Stimulated activated naive B cell treated with anti-CD40 and anti-IgM and Interleukin-4, amounts not matched to agents 10 μg/mL and 1 μg/mL and 100 μg/mL, for 72 hours (primary cell): ENCODE measurements around the gene TREML1.
A peak's percentile ranks its signal among the peaks of the same experiment; 100 is the strongest.
"Not testable (repeated sequence)": the region's sequence is repeated elsewhere in the genome, so short reads cannot be mapped to it uniquely, and the experiment has no call there.

ENCODE experiments used
- ATAC-seq, 2 donors: fragments of 150-1000 bp; cut with Tn5 transposase; replicated peaks; 2 replicates each; pipeline ENCODE4 v1.10.0; 2021; ENCODE audit warnings: moderate library complexity in 1 of 2
- DNase-seq: peaks from one replicate; pipeline ENCODE4 v3.0.0; 2021
- H3K27ac Mint-ChIP-seq: one replicate; pipeline ENCODE4 v1.8.0; 2022; ENCODE audit warnings: mild to moderate bottlenecking, mixed read lengths
- H3K27me3 Mint-ChIP-seq, 2 donors: one replicate each; pipeline ENCODE4 v1.8.0; 2022; ENCODE audit warnings: mixed read lengths in 2 of 2
- H3K36me3 Mint-ChIP-seq, 2 donors: one replicate each; pipeline ENCODE4 v1.8.0; 2022; ENCODE audit warnings: mixed read lengths in 2 of 2, mild to moderate bottlenecking in 1 of 2
- H3K4me1 Mint-ChIP-seq, 2 donors: one replicate each; pipeline ENCODE4 v1.8.0; 2022; ENCODE audit warnings: mixed read lengths in 2 of 2, mild to moderate bottlenecking in 1 of 2
- H3K4me3 Mint-ChIP-seq, 2 donors: one replicate each; pipeline ENCODE4 v1.8.0; 2022; ENCODE audit warnings: mild to moderate bottlenecking in 2 of 2, mixed read lengths in 2 of 2, moderate library complexity in 1 of 2
- H3K9me3 Mint-ChIP-seq, 2 donors: one replicate each; pipeline ENCODE4 v1.8.0; 2022; ENCODE audit warnings: mixed read lengths in 2 of 2, mild to moderate bottlenecking in 1 of 2

TREML1 gene

GRCh38 chr6:41153992-41154625, at the start of gene TREML1:
TSS of gene TREML1 (minus strand) at chr6:41154347. CDS start at chr6:41154288, 59 bp downstream.
- ATAC-seq: no peak
- Mint-ChIP-seq H3K4me3 (no peak within 1 kb of the TSS), H3K27me3 (no peaks in the 10 kb centered on the region), H3K4me1 (peaks cover 2 to 9% of the 10 kb centered on the region in 2 donors), H3K9me3 (no peaks in the 10 kb centered on the region), H3K27ac (no peak within 1 kb of the TSS), H3K36me3 (peaks cover 3 to 8% of the 10 kb centered on the region in 2 donors)
- no peak for DNase-seq

- Mint-ChIP-seq H3K4me3 (peak overlapping the region; percentile 79 to 95), H3K27me3 (no peaks in the 10 kb centered on the region), H3K27ac (peak overlapping the region; percentile 85), H3K36me3 (peaks cover 20 to 21% of the 10 kb centered on the region in 2 donors), H3K9me3 (peaks cover 7 to 10% of the 10 kb centered on the region in 2 donors), H3K4me1 (peaks cover 44 to 66% of the 10 kb centered on the region in 2 donors)
- peak; percentile 26 to 29 for ATAC-seq
- DNase-seq: no peak
Measured at GRCh38 chr6:41201764-41202173, 47.6 kb upstream of the TREML1 start.

- peaks cover 6 to 10% of the 10 kb centered on the region in 2 donors for H3K9me3 Mint-ChIP-seq
- peaks cover 48 to 71% of the 10 kb centered on the region in 2 donors for H3K4me1 Mint-ChIP-seq
- ATAC-seq: peak; percentile 86 to 90
- peak within 1 kb of the TSS; percentile 85 for H3K27ac Mint-ChIP-seq
- peak; percentile 69 for DNase-seq
- H3K36me3 Mint-ChIP-seq: peaks cover 25 to 26% of the 10 kb centered on the region in 2 donors
- no peaks in the 10 kb centered on the region for H3K27me3 Mint-ChIP-seq
- H3K4me3 Mint-ChIP-seq: peak within 1 kb of the TSS; percentile 79 to 95
Measured at GRCh38 chr6:41200901-41201763, 47.0 kb upstream of the TREML1 start, which contains the start of gene TREML2. TSS of gene TREML2 (minus strand) at chr6:41201149. CDS start at chr6:41201008, 141 bp downstream.

- Mint-ChIP-seq H3K27ac (peak overlapping the region; percentile 85), H3K4me1 (peaks cover 54 to 78% of the 10 kb centered on the region in 2 donors), H3K4me3 (peak overlapping the region; percentile 79 to 95), H3K36me3 (peaks cover 30 to 32% of the 10 kb centered on the region in 2 donors), H3K27me3 (no peaks in the 10 kb centered on the region), H3K9me3 (peaks cover 4 to 8% of the 10 kb centered on the region in 2 donors)
- peak; percentile 14 to 33 for ATAC-seq
- DNase-seq: no peak
Measured at GRCh38 chr6:41200296-41200900, 46.3 kb upstream of the TREML1 start.

GRCh38 chr6:41199552-41200246, 45.6 kb upstream of the TREML1 start:
- Mint-ChIP-seq H3K27ac (peak overlapping the region; percentile 85), H3K4me1 (peaks cover 61 to 85% of the 10 kb centered on the region in 2 donors), H3K36me3 (peaks cover 36 to 37% of the 10 kb centered on the region in 2 donors), H3K4me3 (peak overlapping the region; percentile 79 to 95), H3K27me3 (no peaks in the 10 kb centered on the region), H3K9me3 (peaks cover 0 to 5% of the 10 kb centered on the region in 2 donors)
- DNase-seq (no peak), ATAC-seq (peak; percentile 23 to 26)

- peaks cover 56 to 58% of the 10 kb centered on the region in 2 donors for H3K36me3 Mint-ChIP-seq
- ATAC-seq: no peak
- DNase-seq: no peak
- peaks cover 74 to 99% of the 10 kb centered on the region in 2 donors for H3K4me1 Mint-ChIP-seq
- H3K27ac Mint-ChIP-seq: peak overlapping the region; percentile 37
- H3K4me3 Mint-ChIP-seq: peak overlapping the region in 1 of 2 donors; percentile 0
- H3K9me3 Mint-ChIP-seq: no peaks in the 10 kb centered on the region
- H3K27me3 Mint-ChIP-seq: no peaks in the 10 kb centered on the region
Measured at GRCh38 chr6:41197234-41197633, 43.1 kb upstream of the TREML1 start.

GRCh38 chr6:41194386-41194785, 40.2 kb upstream of the TREML1 start:
- Mint-ChIP-seq H3K27me3 (no peaks in the 10 kb centered on the region), H3K9me3 (peaks cover 2 to 3% of the 10 kb centered on the region in 2 donors), H3K4me1 (peaks cover 60 to 80% of the 10 kb centered on the region in 2 donors), H3K4me3 (no peak overlapping the region), H3K27ac (peak overlapping the region; percentile 9), H3K36me3 (peaks cover 74 to 79% of the 10 kb centered on the region in 2 donors)
- ATAC-seq (no peak), DNase-seq (no peak)

- Mint-ChIP-seq H3K27me3 (no peaks in the 10 kb centered on the region), H3K9me3 (peaks cover 3% of the 10 kb centered on the region in 2 donors), H3K4me3 (no peak overlapping the region), H3K27ac (no peak overlapping the region), H3K36me3 (peaks cover 73 to 80% of the 10 kb centered on the region in 2 donors), H3K4me1 (peaks cover 59 to 77% of the 10 kb centered on the region in 2 donors)
- DNase-seq: no peak
- no peak for ATAC-seq
Measured at GRCh38 chr6:41193884-41194283, 39.7 kb upstream of the TREML1 start.

GRCh38 chr6:41193171-41193734, 39.1 kb upstream of the TREML1 start:
- Mint-ChIP-seq H3K9me3 (peaks cover 3% of the 10 kb centered on the region in 2 donors), H3K27ac (peak overlapping the region; percentile 73), H3K36me3 (peaks cover 73 to 80% of the 10 kb centered on the region in 2 donors)

GRCh38 chr6:41191569-41191968, 37.4 kb upstream of the TREML1 start:
- H3K9me3 Mint-ChIP-seq: peaks cover 3% of the 10 kb centered on the region in 2 donors
- H3K4me3 Mint-ChIP-seq: no peak overlapping the region
- ATAC-seq (peak; percentile 67 to 71), DNase-seq (no peak)
- peak overlapping the region; percentile 62 for H3K27ac Mint-ChIP-seq
- peaks cover 55 to 72% of the 10 kb centered on the region in 2 donors for H3K4me1 Mint-ChIP-seq
- peaks cover 59 to 67% of the 10 kb centered on the region in 2 donors for H3K36me3 Mint-ChIP-seq
- H3K27me3 Mint-ChIP-seq: no peaks in the 10 kb centered on the region

More at GRCh38 chr6:41193171-41193734, 39.1 kb upstream of the TREML1 start:
- peak in 1 of 2 donors; percentile 16 for ATAC-seq
- no peaks in the 10 kb centered on the region for H3K27me3 Mint-ChIP-seq
- H3K4me1 Mint-ChIP-seq: peaks cover 63 to 77% of the 10 kb centered on the region in 2 donors
- DNase-seq: no peak
- H3K4me3 Mint-ChIP-seq: no peak overlapping the region

- H3K4me3 Mint-ChIP-seq: no peak overlapping the region
- DNase-seq (no peak), ATAC-seq (no peak)
- H3K27me3 Mint-ChIP-seq: no peaks in the 10 kb centered on the region
- peaks cover 3% of the 10 kb centered on the region in 2 donors for H3K9me3 Mint-ChIP-seq
- peaks cover 57 to 72% of the 10 kb centered on the region in 2 donors for H3K4me1 Mint-ChIP-seq
- H3K27ac Mint-ChIP-seq: peak overlapping the region; percentile 71
- peaks cover 53 to 59% of the 10 kb centered on the region in 2 donors for H3K36me3 Mint-ChIP-seq
Measured at GRCh38 chr6:41190791-41191190, 36.6 kb upstream of the TREML1 start.

GRCh38 chr6:41189967-41190366, 35.8 kb upstream of the TREML1 start:
- peaks cover 46 to 51% of the 10 kb centered on the region in 2 donors for H3K36me3 Mint-ChIP-seq
- H3K27ac Mint-ChIP-seq: no peak overlapping the region
- no peak for ATAC-seq
- no peak overlapping the region for H3K4me3 Mint-ChIP-seq
- no peaks in the 10 kb centered on the region for H3K27me3 Mint-ChIP-seq
- DNase-seq: no peak
- peaks cover 3% of the 10 kb centered on the region in 2 donors for H3K9me3 Mint-ChIP-seq
- H3K4me1 Mint-ChIP-seq: peaks cover 57 to 72% of the 10 kb centered on the region in 2 donors

- not testable (repeated sequence) for ATAC-seq, H3K27me3 Mint-ChIP-seq, H3K9me3 Mint-ChIP-seq, H3K27ac Mint-ChIP-seq, DNase-seq, H3K4me3 Mint-ChIP-seq
- H3K4me1 Mint-ChIP-seq: peaks cover 52 to 71% of the 10 kb centered on the region in 2 donors
- H3K36me3 Mint-ChIP-seq: peaks cover 37 to 42% of the 10 kb centered on the region in 2 donors
Measured at GRCh38 chr6:41189046-41189445, 34.9 kb upstream of the TREML1 start.
